ENCODE results near the gene AMBP. TPM values are rescaled to one million over a fixed set of nuclear protein-coding genes. Genes with fewer than 3 reads are reported as not detected.

The AMBP gene
- total RNA-seq, 1 experiment from 2014 or later: not detected

GRCh38 chr9:114086607-114087006, 8.5 kb upstream of the AMBP start:
- intact Hi-C loops (cut with micrococcal nuclease; ENCODE audit: unreplicated experiment): no loop called here
- no TSS peak for BruUV-seq (replicated peaks)
- Histone ChIP-seq H3K4me1 (ENCODE audit: insufficient read depth, low read length, poor library complexity, severe bottlenecking) (no peaks in the 10 kb centered on the region), H3K4me3 (ENCODE audit: low read depth, low read length, poor library complexity, severe bottlenecking) (no peak overlapping the region), H3K27ac (ENCODE audit: low read depth, low read length, poor library complexity, severe bottlenecking) (no peak overlapping the region), H3K27me3 (replicated peaks; ENCODE audit: insufficient read depth, low read depth, low read length, poor library complexity) (no peaks in the 10 kb centered on the region), H3K9me3 (ENCODE audit: low read depth, low read length, poor library complexity, severe bottlenecking) (no peaks in the 10 kb centered on the region), H3K36me3 (ENCODE audit: insufficient read depth, low read length, poor library complexity, severe bottlenecking) (no peaks in the 10 kb centered on the region)
- POLR2A ChIA-PET (ENCODE audit: low non-redundant PET): no interaction called here
- CTCF ChIA-PET: no interaction called here
- no peak for DNase-seq (ENCODE audit: low spot score)
- no peak for TF ChIP-seq CTCF (conservative IDR thresholded peaks at IDR 0.05; ENCODE audit: low read depth, low read length)
- TF ChIP-seq EZH2 (IDR thresholded peaks at IDR 0.05; ENCODE audit: borderline replicate concordance, low read depth, low read length, poor library complexity, severe bottlenecking): no peak

GRCh38 chr9:114086009-114086408, 7.9 kb upstream of the AMBP start:
- no peaks in the 10 kb centered on the region for H3K4me1 ChIP-seq (ENCODE audit: insufficient read depth, low read length, poor library complexity, severe bottlenecking)
- H3K4me3 ChIP-seq (ENCODE audit: low read depth, low read length, poor library complexity, severe bottlenecking): no peak overlapping the region
- no TSS peak for BruUV-seq (replicated peaks)
- no peak for DNase-seq (ENCODE audit: low spot score)
- no peak overlapping the region for H3K27ac ChIP-seq (ENCODE audit: low read depth, low read length, poor library complexity, severe bottlenecking)
- no peaks in the 10 kb centered on the region for H3K27me3 ChIP-seq (replicated peaks; ENCODE audit: insufficient read depth, low read depth, low read length, poor library complexity)
- POLR2A ChIA-PET (ENCODE audit: low non-redundant PET): no interaction called here
- no peaks in the 10 kb centered on the region for H3K36me3 ChIP-seq (ENCODE audit: insufficient read depth, low read length, poor library complexity, severe bottlenecking)
- CTCF ChIA-PET: no interaction called here
- no peak for TF ChIP-seq EZH2 (IDR thresholded peaks at IDR 0.05; ENCODE audit: borderline replicate concordance, low read depth, low read length, poor library complexity, severe bottlenecking)
- TF ChIP-seq CTCF (conservative IDR thresholded peaks at IDR 0.05; ENCODE audit: low read depth, low read length): no peak
- H3K9me3 ChIP-seq (ENCODE audit: low read depth, low read length, poor library complexity, severe bottlenecking): no peaks in the 10 kb centered on the region
- intact Hi-C loops (cut with micrococcal nuclease; ENCODE audit: unreplicated experiment): no loop called here

GRCh38 chr9:114085387-114085789, 7.3 kb upstream of the AMBP start:
- Histone ChIP-seq H3K27ac (ENCODE audit: low read depth, low read length, poor library complexity, severe bottlenecking) (no peak overlapping the region), H3K36me3 (ENCODE audit: insufficient read depth, low read length, poor library complexity, severe bottlenecking) (no peaks in the 10 kb centered on the region), H3K4me3 (ENCODE audit: low read depth, low read length, poor library complexity, severe bottlenecking) (no peak overlapping the region), H3K9me3 (ENCODE audit: low read depth, low read length, poor library complexity, severe bottlenecking) (no peaks in the 10 kb centered on the region), H3K27me3 (replicated peaks; ENCODE audit: insufficient read depth, low read depth, low read length, poor library complexity) (no peaks in the 10 kb centered on the region), H3K4me1 (ENCODE audit: insufficient read depth, low read length, poor library complexity, severe bottlenecking) (no peaks in the 10 kb centered on the region)
- DNase-seq (ENCODE audit: low spot score): no peak
- no peak for TF ChIP-seq CTCF (conservative IDR thresholded peaks at IDR 0.05; ENCODE audit: low read depth, low read length)
- no peak for TF ChIP-seq EZH2 (IDR thresholded peaks at IDR 0.05; ENCODE audit: borderline replicate concordance, low read depth, low read length, poor library complexity, severe bottlenecking)
- CTCF ChIA-PET: no interaction called here
- intact Hi-C loops (cut with micrococcal nuclease; ENCODE audit: unreplicated experiment): no loop called here
- POLR2A ChIA-PET (ENCODE audit: low non-redundant PET): no interaction called here
- no TSS peak for BruUV-seq (replicated peaks)

All from A673 (cell line).